ENCODE measurements around the gene LEP. TPM values are rescaled to one million over a fixed set of nuclear protein-coding genes. Genes with fewer than 3 reads are reported as not detected.

LEP gene
- polyA plus RNA-seq, 1 of the 3 experiments (the other 2 are of a cell fraction) = not detected

- Histone ChIP-seq H3K9ac (no peak overlapping the region), H3K79me2 (ENCODE audit: insufficient read depth) (no peaks in the 10 kb centered on the region), H3K27ac (ENCODE audit: low read depth in 2 of 2, low read length in 1 of 2) (no peak overlapping the region), H3K4me1 (ENCODE audit: control insufficient read depth in 1 of 2, insufficient read depth in 2 of 2, low read depth in 1 of 2, low read length in 1 of 2) (no peaks in the 10 kb centered on the region), H3K9me2 (no peaks in the 10 kb centered on the region), H3K4me3 (ENCODE audit: low read depth in 2 of 2, low read length in 1 of 2) (no peak overlapping the region), H2AFZ (ENCODE audit: low read depth) (no peak overlapping the region), H3F3A (replicated peaks; ENCODE audit: insufficient read depth) (no peaks in the 10 kb centered on the region), H3K9me3 (no peaks in the 10 kb centered on the region), H3K27me3 (ENCODE audit: insufficient read depth) (peaks cover 7% of the 10 kb centered on the region; the same call in 1 of the 2 replicates), H4K20me1 (ENCODE audit: insufficient read depth) (no peaks in the 10 kb centered on the region), H3K36me3 (replicated peaks in 1 of 2; ENCODE audit: control insufficient read depth in 1 of 2, insufficient read depth in 2 of 2, low read length in 1 of 2) (no peaks in the 10 kb centered on the region), H3K4me2 (no peak overlapping the region)
- POLR2A ChIA-PET = no interaction called here
- no peak for DNase-seq
- CTCF ChIA-PET = interaction anchor here (1.3 to 1.8 kb wide), 3 partner anchors 11 to 36 kb away, joined by 4 to 6 read pairs (median 5); no protein-coding TSS in a partner anchor
- TF ChIP-seq SIN3A (IDR thresholded peaks at IDR 0.05; ENCODE audit: borderline replicate concordance, low read depth, low read length) (no peak), RCOR1 (IDR thresholded peaks at IDR 0.05; ENCODE audit: low read length) (no peak), EZH2phosphoT487 (IDR thresholded peaks at IDR 0.05; ENCODE audit: borderline replicate concordance, low read depth) (no peak), USF2 (IDR thresholded peaks at IDR 0.05; ENCODE audit: borderline replicate concordance, low read depth, low read length) (no peak), POLR2AphosphoS5 (IDR thresholded peaks at IDR 0.05; ENCODE audit: low read depth, low read length) (no peak), CTCF (IDR thresholded peaks at IDR 0.05) (no peak), GABPA (IDR thresholded peaks at IDR 0.05; ENCODE audit: low read depth) (no peak), EP300 (IDR thresholded peaks at IDR 0.05; ENCODE audit: borderline replicate concordance in 1 of 2, low read depth in 1 of 2, low read length in 1 of 2) (no peak), TAF1 (IDR thresholded peaks at IDR 0.05; ENCODE audit: borderline replicate concordance, low read depth, low read length) (no peak), ZBTB33 (IDR thresholded peaks at IDR 0.05; ENCODE audit: borderline replicate concordance, low read depth) (no peak)
- 58% methylated on average over 3 of the region's 3 CpGs for WGBS (ENCODE audit: low lambda C conversion rate)
Measured at GRCh38 chr7:128244861-128245260, 3.8 kb downstream of the LEP start.

- Histone ChIP-seq H3K4me1 (ENCODE audit: control insufficient read depth in 1 of 2, insufficient read depth in 2 of 2, low read depth in 1 of 2, low read length in 1 of 2) (no peaks in the 10 kb centered on the region), H3K4me2 (no peak overlapping the region), H2AFZ (ENCODE audit: low read depth) (no peak overlapping the region), H3K9me3 (no peaks in the 10 kb centered on the region), H3K27me3 (ENCODE audit: insufficient read depth) (peaks cover 18% of the 10 kb centered on the region; the same call in 1 of the 2 replicates), H3K9me2 (no peaks in the 10 kb centered on the region), H3K27ac (ENCODE audit: low read depth in 2 of 2, low read length in 1 of 2) (no peak overlapping the region), H3K9ac (no peak overlapping the region), H3K79me2 (ENCODE audit: insufficient read depth) (no peaks in the 10 kb centered on the region), H3K4me3 (ENCODE audit: low read depth in 2 of 2, low read length in 1 of 2) (no peak overlapping the region), H3F3A (replicated peaks; ENCODE audit: insufficient read depth) (no peaks in the 10 kb centered on the region), H3K36me3 (replicated peaks in 1 of 2; ENCODE audit: control insufficient read depth in 1 of 2, insufficient read depth in 2 of 2, low read length in 1 of 2) (no peaks in the 10 kb centered on the region), H4K20me1 (ENCODE audit: insufficient read depth) (no peaks in the 10 kb centered on the region)
- POLR2A ChIA-PET = no interaction called here
- no peak for DNase-seq
- CTCF ChIA-PET = interaction anchor here (1.6 to 1.8 kb wide), 2 partner anchors 10 kb away, joined by 3 to 5 read pairs; no protein-coding TSS in a partner anchor
- 82% methylated on average over 5 of the region's 5 CpGs for WGBS (ENCODE audit: low lambda C conversion rate)
- TF ChIP-seq ZBTB33 (IDR thresholded peaks at IDR 0.05; ENCODE audit: borderline replicate concordance, low read depth) = no peak
- no peak for TF ChIP-seq EP300 (IDR thresholded peaks at IDR 0.05; ENCODE audit: borderline replicate concordance in 1 of 2, low read depth in 1 of 2, low read length in 1 of 2)
- no peak for TF ChIP-seq FOSL2 (IDR thresholded peaks at IDR 0.05; ENCODE audit: borderline replicate concordance, low read depth)
- TF ChIP-seq RCOR1 (IDR thresholded peaks at IDR 0.05; ENCODE audit: low read length) = no peak
- TF ChIP-seq RFX5 (IDR thresholded peaks at IDR 0.05; ENCODE audit: low read length) = no peak
- no peak for TF ChIP-seq REST (IDR thresholded peaks at IDR 0.05; ENCODE audit: low read depth, low read length)
- no peak for TF ChIP-seq SIN3A (IDR thresholded peaks at IDR 0.05; ENCODE audit: borderline replicate concordance, low read depth, low read length)
- no peak for TF ChIP-seq SMC3 (IDR thresholded peaks at IDR 0.05; ENCODE audit: low read depth, low read length)
- TF ChIP-seq ELF1 (IDR thresholded peaks at IDR 0.05) = no peak
Measured at GRCh38 chr7:128247108-128247507, 6.0 kb downstream of the LEP start.

All from SK-N-SH (cell line).